ENCODE results near the gene PTPRT.

The PTPRT gene

GRCh38 chr20:43123180-43123579, 66.5 kb downstream of the PTPRT start:
- no peak for DNase-seq (ENCODE audit: low read depth, low spot score)

DNA sequence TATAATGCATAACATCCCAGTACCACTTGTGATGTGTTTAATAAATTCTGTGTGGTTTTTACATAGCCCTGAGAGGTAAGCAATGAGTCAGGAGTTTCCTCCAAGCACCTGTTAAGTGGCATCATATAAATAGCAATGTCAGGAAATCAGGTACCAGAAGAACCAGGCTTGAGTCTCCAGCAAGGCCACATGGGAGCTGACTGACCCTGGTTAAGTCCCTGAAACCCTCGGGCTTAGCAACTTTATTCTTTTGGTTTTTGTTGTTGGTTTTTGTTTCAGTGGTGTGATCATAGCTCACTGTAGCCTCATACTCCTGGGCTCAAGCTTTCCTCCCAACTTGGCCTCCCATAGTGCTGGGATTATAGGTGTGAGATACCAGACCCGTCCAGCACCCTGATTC, 70.0 kb downstream of the PTPRT start:
- DNase-seq (ENCODE audit: low read depth, low spot score) = no peak

- DNase-seq (ENCODE audit: low read depth, low spot score) = no peak
These were observed 87.3 kb downstream of the PTPRT start for GRCh38 chr20:43102394-43102793.

DNA sequence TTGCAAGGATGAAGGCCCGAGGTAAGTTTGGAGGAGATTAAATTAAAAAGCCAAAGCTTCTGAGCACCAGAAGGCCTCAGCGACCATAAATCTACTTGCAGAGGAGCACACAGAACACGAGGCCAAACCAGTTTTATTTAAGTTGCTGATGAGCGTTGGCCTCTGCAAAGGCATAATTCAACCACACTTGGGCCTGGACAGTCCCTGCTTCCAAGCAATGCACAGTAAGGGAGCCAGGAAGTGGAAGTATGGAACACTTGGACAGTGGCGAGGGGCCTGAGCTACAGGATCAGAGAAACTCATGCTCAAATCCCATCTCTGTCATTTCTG, 92.8 kb downstream of the PTPRT start:
- no peak for DNase-seq (ENCODE audit: low read depth, low spot score)

- no peak for DNase-seq (ENCODE audit: low read depth, low spot score)
These were observed 93.4 kb downstream of the PTPRT start for GRCh38 chr20:43096126-43096930.

- no peak for DNase-seq (ENCODE audit: low read depth, low spot score)
These were observed 94.7 kb downstream of the PTPRT start for GRCh38 chr20:43095034-43095433.

- no peak for DNase-seq (ENCODE audit: low read depth, low spot score)
These were observed 97.2 kb downstream of the PTPRT start for GRCh38 chr20:43092386-43093088.

DNA sequence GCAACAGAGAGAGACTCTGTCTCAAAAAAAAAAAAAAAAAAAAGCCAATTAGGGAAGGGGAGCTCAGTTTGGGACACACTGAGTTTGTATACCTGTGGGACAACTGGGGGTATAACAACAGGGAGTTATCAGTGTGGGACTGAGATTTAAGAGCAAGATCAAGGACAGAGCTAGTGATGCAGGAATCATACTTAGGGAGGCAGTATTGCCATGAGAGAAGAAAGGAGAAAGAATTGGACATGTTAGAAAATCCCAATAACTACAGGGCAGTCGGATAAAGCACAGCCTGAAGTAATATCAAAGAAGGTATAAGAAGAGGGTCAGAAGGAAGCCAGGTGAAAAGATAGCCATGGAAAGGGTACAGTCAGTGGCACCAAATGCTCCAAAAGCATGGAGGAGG, 121.2 kb downstream of the PTPRT start:
- DNase-seq (ENCODE audit: low read depth, low spot score) = no peak

- no peak for DNase-seq (ENCODE audit: low read depth, low spot score)
These were observed 123.6 kb downstream of the PTPRT start for GRCh38 chr20:43066125-43066524.

DNA sequence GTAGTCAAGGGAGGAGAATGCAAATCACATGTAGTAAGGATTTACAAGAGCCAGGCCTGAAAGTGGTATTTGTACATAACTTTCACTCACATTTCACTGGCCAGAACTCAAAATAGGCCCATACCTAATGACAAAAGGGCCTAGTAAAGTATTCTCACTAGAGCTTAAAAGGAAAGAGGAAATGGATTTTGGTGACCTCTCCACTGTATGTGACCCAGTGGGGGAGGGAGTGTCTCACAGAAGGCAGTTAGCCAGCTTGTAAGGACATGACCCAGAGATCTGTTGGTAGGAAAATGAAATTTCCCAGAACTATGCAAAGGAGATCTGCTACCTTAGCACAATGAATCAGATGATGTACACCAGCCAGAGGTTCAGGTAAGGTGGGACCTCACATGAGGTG, 124.4 kb downstream of the PTPRT start:
- no peak for DNase-seq (ENCODE audit: low read depth, low spot score)

- DNase-seq (ENCODE audit: low read depth, low spot score) = no peak
These were observed 131.6 kb downstream of the PTPRT start for GRCh38 chr20:43058077-43058476.

DNA sequence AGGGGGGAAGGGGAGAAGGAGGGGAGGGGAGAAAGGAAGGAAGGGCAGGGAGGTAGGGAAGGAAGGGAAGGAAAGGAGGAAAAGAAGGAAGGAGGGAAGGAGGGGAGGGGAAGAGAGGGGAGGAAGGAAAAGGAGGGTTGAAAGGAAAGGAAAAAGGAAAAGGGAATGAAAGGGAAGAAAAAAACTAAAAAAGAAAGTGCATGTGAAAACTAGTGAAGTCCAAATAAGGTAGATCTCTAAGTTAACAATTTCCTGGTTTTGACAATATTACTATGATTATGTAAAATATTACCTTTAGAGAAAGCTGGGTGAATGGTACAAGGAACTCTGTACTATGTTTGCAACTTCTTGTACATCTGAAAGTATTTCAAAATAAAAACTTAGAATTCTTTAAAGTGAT, 132.4 kb downstream of the PTPRT start:
- DNase-seq (ENCODE audit: low read depth, low spot score) = no peak

DNA sequence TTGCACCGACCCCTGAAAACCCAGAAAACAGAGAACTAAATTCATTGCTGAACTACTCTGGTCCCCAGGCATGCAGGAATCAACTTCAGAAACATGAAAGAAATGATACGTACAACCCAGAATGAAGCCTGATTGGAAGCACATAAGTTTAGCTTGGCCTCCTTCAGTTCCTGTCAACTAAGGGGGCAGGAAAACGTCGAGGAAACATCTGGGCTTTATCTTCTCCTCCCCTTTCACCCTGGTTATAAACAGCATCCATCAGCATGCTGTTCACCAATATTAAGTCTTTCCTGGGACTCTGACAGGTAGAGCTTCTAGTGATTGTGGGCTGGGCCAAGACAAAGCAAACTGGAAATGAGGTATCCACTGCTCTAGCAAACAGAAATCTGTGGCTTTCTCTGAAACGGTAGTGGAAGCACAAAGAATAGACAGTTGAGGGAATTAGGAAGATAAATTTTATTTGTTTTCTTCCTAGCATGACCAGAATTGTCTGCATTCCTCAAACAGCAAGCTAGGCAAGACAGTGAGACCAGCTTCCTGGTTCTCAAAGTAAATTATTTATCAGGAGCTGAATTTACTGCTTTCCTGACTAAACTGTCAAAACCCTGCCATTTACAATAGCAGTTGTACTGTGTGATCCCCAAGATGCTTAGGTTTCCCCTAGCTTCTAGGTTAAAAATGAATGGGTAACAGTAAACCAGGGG, 134.4 kb downstream of the PTPRT start:
- DNase-seq (ENCODE audit: low read depth, low spot score) = no peak

DNA sequence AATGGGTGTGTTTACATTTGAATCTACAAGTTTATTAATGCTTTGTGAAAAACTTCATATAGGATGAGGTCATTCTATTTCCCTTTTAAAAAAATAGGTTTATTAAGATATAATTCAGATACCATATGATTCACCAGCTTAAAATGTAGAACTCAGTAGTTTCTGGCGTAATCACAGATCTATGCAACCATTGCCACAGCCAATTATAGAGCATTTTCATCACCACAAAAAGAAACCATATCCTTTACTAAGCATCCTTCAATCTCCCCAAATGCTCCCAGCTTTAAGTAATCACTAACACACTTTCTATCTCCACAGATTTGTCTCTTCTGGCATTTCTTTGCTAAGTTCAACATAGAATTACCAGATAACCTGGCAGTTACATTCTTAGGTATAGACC, 137.2 kb downstream of the PTPRT start:
- no peak for DNase-seq (ENCODE audit: low read depth, low spot score)

GRCh38 chr20:43046966-43047365, 142.7 kb downstream of the PTPRT start:
- DNase-seq (ENCODE audit: low read depth, low spot score) = no peak

DNA sequence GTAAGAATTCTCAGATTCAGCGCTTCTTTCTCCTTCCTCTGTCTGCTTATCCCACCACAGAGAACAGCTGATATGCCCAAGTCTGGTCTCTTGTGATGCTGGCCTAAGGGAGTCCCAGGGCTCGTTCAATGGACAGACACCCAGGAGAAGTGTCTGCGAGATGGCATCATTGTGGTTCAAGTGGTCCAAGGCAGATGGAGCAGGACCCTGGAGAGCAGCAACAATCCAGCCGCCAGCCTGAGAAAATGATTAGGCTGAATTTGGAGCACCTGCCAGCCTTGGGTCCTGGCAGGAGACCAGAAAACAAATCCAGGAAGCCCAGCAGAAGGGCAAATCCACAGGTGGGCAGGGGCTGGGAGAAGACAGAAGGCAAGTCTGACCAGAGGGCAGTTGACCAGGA, 145.8 kb downstream of the PTPRT start:
- DNase-seq (ENCODE audit: low read depth, low spot score) = no peak

DNA sequence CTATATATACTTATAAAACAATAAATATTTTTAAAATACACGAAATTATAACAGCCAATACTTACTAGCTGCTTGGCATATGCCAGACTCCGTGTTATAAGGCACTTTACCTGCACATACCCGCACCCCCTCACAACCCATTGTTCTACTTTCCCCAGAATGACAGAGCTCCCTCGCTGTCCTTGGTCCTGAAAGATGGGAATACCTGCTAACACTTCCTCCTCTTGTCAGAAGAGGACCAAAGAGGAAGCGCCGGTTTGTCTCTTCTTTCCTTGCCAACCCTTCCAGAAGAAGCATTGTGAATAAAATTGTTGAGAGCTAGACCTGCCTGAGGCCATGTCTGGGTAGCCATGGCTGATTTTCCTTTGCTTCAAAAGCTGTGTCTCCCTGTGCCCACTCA, 149.3 kb downstream of the PTPRT start:
- DNase-seq (ENCODE audit: low read depth, low spot score) = no peak

GRCh38 chr20:43037605-43038309, 151.9 kb downstream of the PTPRT start:
- DNase-seq (ENCODE audit: low read depth, low spot score) = no peak

- DNase-seq (ENCODE audit: low read depth, low spot score) = no peak
These were observed 154.6 kb downstream of the PTPRT start for GRCh38 chr20:43034981-43035724.

- no peak for DNase-seq (ENCODE audit: low read depth, low spot score)
These were observed 157.2 kb downstream of the PTPRT start for GRCh38 chr20:43032459-43032858.

GRCh38 chr20:43029176-43029575, 160.5 kb downstream of the PTPRT start:
- DNase-seq (ENCODE audit: low read depth, low spot score) = no peak

All from smooth muscle cell of the brain vasculature (primary cell).